Brain pericyte (primary cell): ENCODE results near the gene MFSD11.
A peak's percentile ranks its signal among the peaks of the same experiment; 100 is the strongest.
"Not testable (repeated sequence)": the region's sequence is repeated elsewhere in the genome, so short reads cannot be mapped to it uniquely, and the experiment has no call there.

Experiments
- DNase-seq: peaks from one replicate; pipeline ENCODE4 v3.0.0-alpha.2; 2012; ENCODE audit warnings: low read depth, low spot score

MFSD11 gene

DNA sequence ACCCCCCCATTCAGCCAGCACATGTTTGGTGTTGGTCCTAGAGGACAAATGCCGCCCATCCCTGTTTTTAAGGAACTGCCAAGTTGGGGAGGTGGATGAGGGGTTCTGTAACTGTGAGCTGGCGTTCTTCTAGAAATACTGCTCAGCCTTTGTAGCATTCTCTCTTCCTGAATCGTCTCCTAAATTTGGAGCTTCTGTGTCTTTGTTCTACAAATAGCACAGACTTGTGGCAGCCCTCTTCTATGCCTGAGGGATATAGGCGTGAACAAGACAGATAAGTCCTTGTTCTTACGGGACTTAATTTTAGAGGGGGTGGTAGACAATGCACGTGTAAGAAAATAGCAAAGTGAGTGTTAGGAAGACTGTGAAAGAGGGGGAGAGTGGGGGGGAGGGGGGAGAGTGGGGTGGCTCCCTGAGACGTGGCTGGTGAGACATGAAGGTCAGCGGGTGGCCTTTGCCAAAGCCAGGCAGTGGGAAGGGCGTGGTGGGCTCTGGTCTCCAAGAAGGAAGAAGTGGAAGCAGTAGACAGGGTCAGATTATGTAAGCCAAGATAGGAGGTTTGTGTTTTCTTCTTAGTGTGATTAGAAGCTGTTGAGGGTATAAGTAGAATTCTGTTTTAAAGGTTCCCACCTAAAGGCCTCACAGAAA is 9.9 kb downstream of the MFSD11 start:
- DNase-seq: no peak

DNA sequence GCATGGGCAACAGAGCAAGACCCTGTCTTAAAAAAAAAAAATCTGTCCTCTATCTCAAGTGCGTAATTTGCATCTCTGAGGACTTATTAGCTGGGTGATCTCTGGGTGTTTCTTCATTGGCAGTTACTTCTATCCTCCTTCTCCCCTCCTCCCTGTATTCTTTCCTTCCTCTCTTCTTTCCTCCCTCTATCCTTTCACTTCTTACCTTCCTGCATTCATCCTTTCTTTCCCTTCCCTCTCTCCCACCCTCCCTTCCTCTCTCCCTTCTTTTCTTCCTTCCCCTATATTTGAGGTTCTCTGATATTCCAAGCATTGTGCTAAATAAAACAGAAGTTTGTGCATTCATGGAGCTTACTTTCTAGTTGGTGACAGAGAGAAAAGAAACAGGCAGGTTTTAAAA is 10.7 kb downstream of the MFSD11 start:
- DNase-seq: no peak

GRCh38 chr17:76751416-76751993 is 13.6 kb downstream of the MFSD11 start:
- DNase-seq: no peak

DNA sequence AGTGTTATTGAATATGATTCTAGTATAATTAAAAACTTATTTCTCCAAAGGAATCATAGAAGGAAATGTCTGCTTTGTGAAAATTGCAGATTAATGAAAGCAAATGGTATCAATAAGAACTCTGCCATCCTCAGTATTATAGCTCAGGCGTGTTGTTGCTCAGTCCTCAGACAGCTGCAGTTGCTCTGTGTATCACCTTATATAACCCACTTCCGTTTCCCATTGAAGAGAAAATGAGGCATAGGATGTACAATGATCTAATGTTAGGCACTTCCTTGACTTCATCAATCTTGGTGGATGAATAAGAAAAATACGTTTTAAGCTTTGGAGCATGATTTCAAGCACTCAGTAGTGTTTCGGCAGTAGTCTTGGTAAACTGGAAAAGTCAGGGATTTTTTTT is 14.1 kb downstream of the MFSD11 start:
- DNase-seq: no peak

DNA sequence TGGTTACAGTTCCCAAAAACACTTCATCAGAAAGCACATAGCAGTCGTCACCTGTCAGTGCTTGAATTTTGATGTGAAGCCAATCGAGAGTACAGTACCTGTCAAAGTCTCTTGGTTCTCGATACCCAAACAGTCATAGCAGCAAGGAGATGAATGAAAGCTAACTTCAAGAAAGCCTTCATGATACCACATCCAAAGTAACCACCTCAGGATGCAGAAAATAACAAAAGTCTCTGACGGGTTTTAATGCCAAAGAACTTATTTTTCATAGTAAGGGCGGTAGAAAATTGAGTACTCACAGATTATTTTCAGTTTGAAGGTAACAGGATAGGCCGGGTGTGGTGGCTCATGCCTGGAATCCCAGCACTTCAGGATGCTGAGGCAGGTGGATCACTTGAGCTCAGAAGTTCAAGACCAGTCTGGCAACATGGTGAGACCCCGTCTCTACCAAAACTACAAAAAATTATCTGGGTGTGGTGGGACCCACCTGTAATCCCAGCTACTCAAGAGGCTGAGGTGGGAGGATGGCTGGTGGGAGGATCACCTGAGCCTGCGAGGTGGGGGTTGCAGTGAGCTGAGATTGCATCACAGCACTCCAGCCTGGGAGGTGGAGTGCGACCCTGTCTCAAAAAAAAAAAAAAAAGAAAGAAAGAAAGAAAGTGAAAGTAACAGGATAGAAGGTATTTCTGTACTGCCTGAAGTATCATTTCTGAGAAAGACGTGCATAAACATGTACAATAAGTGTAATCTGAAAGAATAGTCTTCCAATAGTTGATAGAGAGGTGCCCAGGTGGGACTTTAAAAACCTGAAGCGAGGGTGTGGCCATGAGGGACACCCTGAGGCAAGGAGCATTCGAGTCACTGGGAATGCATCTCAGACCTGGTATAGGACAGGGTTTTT is 15.4 kb downstream of the MFSD11 start:
- DNase-seq: no peak

- DNase-seq: no peak
Measured at GRCh38 chr17:76755285-76755684, 17.4 kb downstream of the MFSD11 start.

DNA sequence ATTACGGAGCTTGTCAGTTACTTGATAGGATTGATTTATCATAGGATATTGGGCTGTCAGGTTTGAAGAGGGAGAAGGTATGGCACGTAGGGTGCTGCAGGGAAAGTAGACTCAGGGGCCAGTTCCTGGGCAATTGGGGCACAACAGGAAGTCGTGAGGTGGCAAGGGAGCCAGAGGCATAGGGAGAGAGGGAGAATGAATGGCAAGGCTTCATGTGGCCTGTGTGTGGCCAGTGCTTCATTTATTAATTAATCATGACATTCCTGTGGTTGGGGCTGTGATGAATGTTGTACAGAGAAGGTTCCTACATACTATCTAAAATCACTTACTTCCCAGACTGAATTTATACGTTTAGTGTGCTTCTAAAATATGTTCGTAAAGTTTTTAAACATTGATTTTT is 19.3 kb downstream of the MFSD11 start:
- no peak for DNase-seq

DNA sequence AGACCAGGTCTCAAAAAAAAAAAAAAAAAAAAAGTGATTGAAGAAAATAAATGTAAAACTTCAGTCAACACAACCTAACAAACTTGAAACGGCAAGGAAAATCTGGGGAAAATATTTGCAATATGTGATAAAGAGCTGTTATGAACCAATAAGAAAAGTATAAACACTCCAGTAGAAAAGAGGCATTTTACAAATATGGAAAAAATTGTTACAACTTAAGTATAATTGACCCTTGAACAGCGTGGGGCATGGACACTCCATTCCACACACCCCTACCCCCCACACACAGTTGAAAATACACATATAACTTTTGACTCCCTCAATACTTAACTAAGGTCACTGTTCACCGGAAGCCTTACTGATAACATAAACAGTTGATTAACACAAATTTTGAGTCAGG is 20.7 kb downstream of the MFSD11 start:
- no peak for DNase-seq

DNA sequence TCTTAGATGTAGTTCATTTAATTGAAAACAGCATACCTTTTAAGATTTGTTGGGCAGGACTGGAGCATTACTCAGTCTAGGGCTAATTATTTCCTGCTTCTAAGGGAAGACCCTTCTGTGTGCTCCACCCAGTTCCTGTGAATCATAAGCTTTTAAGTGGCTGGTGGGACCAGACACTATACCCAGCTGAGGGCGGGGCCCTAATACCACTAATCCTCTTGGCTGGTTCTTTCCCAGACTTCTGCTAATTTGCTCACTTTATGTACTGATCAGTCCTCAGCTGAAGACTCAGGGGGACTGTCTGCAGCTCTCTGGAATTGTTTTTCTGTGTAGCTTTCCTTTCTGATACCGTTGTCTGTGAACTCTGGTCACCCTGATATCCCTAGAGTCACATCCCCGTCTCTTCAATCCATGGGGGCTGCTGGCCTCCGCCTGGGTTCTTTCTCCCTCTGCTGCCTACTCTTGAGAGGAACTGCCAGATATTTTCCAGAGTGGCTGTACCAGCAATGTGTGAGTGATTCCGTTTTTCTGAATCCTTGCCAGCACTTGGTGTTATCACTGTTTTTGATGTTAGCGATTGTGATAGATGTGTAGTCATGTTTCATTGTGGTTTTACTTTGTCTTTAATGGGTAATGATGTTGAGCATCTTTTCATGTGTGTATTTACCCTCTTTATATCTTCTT is 35.1 kb downstream of the MFSD11 start:
- DNase-seq: no peak

DNA sequence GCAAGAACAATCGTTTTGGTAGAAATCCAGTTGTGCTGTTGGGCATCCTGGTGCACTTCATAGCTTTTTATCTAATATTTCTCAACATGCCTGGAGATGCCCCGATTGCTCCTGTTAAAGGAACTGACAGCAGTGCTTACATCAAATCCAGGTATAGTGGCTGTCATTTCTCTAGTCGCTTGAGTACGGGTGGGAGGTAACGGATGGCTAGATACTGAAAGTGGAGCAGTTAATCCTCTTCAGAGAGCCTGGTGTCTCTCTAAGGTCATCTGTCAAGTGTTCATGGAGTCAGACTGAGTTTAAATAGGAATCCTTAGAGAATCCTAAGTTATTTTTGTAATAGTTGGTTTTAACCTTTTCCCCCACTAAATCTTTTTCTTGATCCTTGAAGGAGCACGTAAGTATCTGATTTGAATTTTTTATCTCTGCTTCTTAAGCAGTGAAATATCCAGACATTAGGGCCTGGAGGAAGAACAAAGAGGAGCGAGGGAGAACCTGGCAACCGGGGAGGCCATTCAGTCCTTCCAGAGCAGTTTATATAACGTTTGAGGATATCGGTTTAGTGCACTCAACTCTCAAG is 37.2 kb downstream of the MFSD11 start:
- no peak for DNase-seq

DNA sequence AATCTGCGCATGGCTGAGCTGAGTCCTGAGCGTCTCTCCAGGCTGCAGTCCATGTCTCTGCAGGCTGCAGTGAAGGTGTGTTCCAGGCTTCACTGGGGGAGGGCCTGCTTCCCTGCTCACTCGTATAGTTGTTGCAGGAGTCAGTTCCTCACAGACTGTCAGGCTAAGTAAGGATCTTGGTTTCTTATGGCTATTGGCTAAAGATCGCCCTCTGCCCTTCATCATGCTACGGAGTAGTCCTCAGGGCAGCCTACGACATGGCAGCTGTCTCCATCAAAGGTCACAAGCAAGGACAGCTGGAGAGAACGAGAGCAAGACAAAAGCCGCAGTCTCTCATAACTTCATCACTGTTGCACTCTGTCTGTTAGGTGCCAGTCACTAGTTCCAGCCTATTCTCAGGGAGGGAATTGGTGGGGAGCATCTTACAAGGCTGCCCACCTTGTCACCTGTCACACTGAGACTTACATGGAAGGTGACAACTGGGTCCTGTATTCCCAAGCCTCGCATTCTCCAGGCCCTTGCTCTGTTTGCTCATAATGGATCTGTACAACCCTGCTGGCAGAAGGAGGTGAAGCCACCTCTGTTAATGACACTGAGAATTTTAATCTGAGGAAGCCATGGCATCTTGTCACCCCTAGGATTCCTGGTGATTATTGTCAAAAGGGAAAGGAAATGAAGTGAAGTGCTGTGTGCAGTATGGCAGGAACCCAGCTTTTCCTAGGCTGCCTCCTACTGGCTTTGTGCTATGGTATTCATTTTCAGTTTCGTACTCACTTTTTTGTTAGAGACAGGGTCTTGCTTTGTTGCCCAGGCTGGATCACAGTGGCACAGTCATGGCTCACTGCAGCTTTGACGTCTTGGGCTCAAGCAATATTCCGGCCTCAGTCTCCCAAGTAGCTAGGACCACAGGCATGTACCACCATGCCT is 43.4 kb downstream of the MFSD11 start:
- no peak for DNase-seq

DNA sequence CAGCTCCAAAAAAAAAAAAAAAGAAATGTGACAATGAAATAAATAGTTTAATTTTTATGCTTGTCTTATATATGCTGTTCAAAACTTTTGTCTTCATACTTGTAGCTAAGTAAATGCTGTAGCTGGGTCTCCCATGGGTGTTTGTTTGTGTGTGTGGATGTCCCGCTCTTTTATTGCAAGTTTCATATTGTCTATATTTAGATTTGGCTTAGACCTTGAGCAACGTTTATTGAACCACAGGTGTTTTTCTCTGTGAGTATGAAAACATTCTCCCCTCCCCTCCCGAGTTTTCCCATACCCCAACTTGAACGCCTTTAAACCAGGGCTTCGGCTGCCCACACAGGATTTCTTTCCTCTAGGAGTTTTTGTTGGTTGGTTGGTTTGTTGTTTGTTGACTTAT is 45.2 kb downstream of the MFSD11 start:
- DNase-seq: no peak

- no peak for DNase-seq
Measured at GRCh38 chr17:76784926-76785325, 47.0 kb downstream of the MFSD11 start.

GRCh38 chr17:76787866-76788265 is 49.9 kb downstream of the MFSD11 start:
- DNase-seq: not testable (repeated sequence)

GRCh38 chr17:76789235-76789788 is 51.4 kb downstream of the MFSD11 start:
- DNase-seq: no peak

DNA sequence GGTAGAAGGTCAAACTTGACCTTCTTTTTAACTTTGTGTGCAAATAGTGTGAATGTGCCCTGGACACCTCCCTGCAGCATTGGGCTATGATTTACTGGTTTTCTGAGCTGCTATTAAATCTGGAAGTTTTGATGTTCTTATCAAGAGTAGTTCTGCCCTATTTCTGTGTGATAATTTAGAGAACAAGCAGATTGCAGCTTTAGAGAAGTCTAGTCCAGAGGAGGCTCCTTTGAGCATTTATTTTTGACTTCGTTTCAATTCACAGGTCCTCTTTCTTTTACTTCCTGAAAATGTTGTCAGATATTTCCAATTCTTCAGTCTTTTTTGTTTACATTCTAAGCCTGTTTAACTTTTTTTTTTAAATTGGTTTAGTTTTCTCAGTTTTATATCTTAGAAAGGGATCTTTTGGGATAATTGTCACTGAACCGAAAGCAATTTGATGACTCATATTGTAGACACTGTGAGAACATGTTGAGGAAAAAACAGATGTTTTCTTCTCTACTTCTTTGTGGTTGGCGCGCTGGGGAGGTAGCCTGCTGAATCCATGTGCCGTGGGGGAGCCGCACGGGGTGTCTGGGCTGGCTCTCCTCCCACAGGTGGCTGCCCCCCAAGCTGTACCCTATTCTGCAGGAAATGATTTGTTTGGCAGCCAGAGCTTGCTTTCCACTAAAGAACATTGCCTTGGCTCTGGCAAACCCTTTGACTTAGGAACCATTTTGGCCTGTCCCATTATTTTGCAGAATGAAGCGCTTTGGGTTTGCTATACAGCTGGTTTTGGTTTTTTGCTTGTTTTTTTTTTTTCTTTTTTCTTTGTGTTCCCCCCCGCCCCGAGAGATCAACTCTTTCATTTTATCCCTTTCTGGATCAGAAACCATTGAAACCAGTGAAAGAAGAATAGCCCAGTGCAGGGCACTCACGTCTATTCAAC is 53.4 kb downstream of the MFSD11 start:
- peak; percentile 43 for DNase-seq

- DNase-seq: no peak
Measured at GRCh38 chr17:76792348-76792747, 54.4 kb downstream of the MFSD11 start.

DNA sequence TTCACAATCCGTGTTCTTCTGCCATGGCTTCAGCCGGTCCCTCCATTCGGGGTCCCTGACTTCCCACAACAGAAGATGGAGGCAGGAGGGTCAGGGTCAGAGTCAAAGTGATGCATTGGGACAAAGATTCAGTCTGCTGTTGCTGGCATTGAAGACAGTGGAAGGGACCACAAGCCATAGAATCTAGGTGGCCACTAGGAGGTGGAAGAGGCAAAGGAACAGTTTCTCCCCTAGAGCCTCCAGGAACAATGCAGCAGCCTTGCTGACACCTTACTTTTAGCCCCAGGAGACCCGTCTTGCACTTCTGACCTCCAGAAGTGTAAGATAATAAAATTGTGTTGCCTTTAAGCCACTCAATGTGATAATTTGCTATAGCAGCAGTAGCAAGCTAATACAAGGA is 55.9 kb downstream of the MFSD11 start:
- DNase-seq: no peak

GRCh38 chr17:76796081-76796480 is 58.2 kb downstream of the MFSD11 start:
- no peak for DNase-seq
